HG03469 (cell line): Measurements from ENCODE around the gene MYB.
"Not testable (repeated sequence)": the region's sequence is repeated elsewhere in the genome, so short reads cannot be mapped to it uniquely, and the experiment has no call there.

Experiments
- ATAC-seq: cut with Tn5 transposase; IDR thresholded peaks from one replicate; pipeline ENCODE4 v1.9.1; 2021; ENCODE audit warnings: mild to moderate bottlenecking, moderate library complexity, moderate number of reproducible peaks; ENCODE audit not compliant: unreplicated experiment

MYB gene

DNA sequence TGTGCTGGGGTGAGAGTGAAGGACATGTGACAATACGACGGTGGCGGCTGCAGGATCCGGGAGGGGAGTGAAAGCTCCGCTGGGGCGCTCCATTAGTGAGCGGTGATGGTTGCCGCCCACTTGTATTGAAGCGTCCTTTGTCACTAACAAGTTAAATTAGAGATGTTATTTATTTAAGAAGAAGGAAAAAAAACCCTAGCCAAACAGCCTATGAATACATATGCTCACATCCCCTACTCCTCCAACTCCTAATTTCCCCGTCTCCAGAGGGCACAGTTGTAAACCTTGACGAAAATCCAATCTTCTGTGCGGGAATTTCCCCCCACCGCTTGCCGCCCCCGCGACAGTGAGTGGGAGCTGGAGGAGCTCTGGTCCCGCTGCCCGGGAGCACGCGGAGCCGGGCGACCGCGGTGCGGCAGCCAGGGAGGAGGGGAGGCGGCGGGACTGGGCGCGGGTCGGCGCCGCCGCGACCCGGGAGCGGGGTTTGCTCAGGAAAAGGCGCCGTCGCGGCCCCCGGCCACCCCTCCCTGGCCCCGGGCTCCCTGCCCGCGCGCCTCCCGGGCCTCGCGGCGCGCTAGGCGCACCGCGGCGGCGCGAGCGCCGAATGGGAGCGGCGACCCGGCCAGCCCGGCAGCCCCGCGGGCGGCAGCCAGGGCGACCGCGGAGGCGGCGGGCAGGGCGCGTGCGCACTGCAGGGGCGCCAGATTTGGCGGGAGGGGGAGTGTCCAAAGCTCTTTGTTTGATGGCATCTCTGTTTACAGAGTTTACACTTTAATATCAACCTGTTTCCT, at the start of gene MYB:
MYB (plus strand) TSS at position 767 of the 791 bp plus-strand sequence. CDS start 206 bp downstream, outside the sequence.
- ATAC-seq, result peak; percentile 22

DNA sequence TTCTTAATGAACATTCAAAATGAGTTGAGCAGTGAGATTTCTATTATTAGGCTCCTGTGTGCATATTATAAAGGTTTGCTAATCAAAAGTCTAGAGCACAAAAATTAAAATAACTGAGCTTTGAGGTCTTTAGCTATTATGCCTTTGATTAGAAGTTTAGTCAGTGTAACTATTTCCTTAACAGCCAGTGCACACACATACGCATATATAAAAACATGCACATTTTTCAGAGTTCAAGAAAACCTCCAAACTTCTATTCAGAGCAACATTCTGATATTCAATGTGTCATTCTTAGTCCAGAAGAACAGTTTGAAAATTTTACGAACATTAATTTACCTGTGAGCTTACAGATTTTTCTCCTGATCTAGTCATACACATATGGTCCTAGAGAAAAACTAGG, 48.3 kb upstream of the MYB start:
- no peak for ATAC-seq

DNA sequence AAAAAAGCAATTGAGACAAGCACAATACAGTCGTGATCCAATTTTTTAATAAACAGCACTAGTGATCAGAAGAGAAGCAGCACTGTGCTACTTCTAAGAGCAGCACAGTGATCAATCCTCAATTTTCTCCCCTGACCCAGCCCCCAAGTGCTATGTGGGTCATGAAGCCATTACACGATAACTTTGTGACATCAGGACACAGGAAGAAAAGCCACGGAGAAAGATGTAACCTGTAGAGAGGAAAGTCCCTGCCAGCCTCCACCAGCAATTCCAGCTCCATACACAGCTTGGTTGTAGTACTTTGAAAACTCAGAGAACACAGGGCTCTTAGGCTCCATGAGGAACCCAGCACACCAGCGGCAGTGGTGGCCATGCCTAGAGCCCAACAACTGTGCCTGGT, 45.3 kb upstream of the MYB start:
- no peak for ATAC-seq

DNA sequence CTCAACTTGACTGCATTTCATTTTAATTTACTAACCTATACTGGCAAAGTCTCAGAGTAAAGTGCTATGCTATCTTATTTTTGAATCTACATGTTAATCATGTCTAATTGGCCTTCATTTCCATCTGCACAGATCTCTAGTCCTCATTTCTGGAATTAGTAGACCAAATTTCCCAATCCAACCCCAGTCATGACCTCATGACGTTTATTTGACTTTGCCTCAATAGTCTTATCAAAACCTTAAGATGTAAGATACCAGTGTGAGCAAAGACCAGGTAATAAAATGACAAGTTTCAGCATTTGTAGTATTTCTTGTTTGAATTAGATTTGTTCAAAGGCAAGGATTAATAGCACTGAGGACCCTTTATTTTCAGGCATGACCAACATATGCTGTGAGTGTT, 43.3 kb upstream of the MYB start:
- ATAC-seq, result no peak

DNA sequence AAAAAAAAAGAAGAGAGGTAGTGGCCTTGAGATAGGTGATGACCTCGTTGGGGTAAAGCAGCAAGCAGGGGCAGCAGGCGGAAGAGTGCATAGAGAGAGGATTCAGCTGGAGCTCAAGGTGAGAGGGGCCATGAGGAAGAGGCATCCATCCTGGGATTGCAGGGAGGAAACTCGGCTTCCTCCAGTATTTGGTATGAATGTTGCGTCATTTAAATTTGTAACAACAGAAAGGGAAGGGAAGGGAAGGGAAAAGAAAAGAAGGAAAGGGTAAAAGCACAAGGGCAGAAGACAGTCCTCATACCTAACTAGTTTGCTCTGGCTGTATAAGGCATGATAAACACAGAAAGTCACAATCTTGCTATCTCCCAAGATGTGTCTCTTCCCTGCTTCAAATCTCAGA, 39.9 kb upstream of the MYB start:
- no peak for ATAC-seq

DNA sequence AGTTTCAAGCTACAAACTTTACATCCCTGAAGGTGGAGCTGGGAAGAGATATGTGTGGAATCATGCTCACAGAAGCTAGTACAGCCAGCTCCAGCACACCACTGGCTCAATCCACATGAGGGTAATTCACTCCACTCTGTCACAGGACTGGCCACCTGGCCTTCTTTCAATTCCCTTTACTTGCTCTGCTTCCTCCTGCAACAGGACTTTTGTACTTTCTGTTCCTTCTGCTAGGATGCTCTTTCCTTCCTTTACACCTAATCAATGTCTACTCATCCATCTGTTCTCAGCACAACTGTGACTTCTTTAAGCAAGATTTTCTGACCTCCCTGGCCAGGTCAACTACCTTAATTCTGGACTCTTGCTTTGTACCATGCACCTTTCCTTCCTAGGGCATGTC, 39.4 kb upstream of the MYB start:
- no peak for ATAC-seq

DNA sequence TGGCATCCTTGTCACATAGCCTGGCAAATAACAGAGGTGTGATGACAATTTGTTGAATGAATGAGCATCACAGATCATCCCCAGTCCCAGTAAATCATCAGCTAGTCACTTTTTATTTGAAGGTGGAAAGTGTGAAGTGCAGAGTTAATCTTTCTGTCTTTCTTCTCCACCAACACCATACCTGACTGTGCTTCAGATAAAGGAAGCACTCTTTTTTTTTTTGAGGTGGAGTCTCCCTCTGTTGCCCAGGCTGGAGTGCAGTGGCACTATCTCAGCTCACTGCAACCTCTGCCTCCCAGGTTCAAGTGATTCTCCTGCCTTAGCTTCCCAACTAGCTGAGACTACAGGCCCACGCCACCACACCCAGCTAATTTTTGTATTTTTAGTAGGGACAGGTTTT, 38.9 kb upstream of the MYB start:
- not testable (repeated sequence) for ATAC-seq

DNA sequence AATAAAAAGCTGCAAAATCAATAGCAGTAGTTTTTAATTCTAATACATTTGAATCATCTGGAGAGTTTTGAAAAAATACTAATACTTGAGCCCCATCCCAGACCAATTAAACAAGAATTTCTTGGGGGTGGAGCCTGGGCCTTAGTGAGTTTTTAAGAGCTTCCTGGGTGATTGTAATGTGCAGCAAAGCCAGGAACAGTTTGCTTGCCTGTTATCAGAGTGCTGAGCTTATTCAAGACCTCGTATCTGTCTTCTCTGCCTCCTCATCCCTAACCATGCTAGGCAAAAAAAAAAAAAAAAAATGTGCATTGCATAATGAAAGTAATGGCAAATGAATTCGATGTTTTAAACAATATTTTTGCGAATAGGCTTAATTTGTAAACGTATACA, 36.4 kb upstream of the MYB start:
- no peak for ATAC-seq

DNA sequence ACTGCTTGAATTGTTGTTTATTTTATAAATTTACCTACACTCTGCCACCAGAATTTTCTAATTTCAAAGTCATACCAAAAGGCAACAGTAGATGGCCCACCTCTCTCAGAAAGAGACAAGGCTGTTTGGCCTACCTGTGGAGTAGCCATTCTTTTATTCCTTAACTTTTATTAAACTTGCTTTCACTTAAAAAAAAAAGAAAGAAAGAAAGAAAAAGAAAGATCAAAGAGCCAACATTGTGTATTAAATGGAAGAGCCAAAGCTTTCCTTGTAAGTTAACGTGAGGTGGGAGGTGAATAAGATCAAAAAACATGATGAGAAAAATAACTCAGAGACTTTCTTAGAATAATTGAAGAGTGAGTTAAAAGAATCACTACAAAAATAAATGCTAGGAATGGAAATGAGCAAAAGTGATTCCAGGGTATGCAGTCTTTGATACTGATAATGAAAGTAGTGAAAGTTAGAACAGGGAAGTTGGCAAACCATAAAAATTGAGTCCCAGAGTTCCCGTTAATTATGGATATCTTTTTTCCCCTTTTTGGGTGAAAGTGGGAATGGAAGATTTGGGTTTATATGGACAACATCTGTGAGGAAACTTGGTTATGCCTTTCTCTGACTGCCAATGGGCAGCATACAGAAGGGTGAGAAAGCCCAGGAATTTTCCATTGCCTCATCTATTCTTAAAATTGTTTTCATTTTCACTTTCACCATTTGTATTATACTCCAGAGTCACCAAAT, 35.9 kb upstream of the MYB start:
- ATAC-seq, result no peak

DNA sequence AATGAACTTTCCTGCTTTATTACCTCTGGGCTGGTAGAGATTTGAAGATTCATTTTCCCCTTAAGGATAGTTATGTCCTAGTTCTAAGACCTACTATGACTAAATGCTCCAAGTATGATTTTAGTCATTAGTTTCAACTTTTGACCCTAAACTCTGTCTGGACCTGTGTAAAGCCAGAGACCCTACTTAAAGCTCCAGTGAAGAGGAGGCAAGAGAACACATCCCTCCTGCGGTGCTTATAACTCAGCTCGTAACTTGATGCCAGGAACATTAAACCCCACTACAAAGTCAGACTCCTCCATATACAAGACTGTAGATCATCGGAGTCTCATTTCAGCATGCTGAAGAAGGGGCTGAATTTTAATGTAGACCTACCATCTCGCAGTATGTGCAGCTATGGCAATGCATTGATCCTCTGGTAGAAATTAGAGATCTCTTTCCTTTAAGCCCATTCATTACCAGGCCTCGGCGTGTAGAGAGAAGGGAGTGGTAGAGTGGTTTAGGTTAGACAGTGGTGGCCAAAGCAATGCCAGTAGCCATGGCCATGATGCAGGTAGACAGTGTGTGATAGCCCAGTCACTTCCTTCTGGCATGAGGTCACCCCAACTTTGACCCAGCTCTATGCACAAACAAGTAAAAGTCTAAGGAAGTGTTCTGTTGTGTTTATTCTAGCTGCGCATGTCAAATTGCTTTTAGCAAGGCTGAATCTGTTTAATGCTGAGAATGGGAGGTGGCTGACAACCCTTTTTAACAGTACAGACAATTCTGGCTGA, 34.8 kb upstream of the MYB start:
- no peak for ATAC-seq

DNA sequence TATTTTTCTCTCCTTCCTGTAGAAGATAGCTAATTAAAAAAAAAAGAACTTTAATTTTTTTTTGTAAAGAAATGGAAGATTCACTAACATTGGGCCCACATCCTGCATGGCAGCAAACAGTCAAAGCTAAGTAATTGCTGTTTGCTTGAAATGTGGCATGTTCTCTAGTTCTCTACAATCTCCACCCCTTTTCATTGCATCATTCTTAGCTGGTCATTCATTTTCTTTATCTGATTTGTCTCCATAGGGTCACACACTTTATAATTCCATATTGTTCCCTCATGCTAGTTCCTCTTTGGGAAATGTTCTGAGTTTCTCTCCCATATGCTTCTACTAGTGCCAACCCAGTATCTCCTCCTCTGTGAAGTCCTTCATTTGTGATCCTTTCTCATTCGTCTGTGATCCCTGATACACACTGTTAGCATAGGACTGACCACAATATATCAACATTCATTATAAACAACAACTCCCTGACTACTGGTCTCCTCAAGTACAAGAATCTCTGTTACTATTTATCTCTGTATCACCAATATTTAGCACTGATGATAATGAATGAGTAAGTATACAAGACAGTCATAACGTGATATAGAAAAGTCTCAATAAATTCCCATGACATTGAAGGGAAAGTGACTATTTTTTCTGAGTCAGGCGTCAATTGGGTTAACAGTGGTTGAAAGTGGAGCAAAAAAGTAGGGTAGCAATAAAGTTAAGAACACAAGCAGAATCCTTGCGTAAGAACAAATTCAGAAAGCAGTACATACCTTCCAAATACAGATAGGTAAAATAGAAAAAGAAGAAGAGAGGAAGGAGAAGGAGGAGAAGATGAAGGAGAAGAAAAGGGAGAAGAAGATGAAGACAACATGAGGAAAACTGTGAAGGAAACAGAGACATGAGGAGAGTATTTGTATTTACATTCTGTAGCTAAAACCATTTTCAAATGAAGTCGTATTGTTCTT, 33.2 kb upstream of the MYB start:
- no peak for ATAC-seq

DNA sequence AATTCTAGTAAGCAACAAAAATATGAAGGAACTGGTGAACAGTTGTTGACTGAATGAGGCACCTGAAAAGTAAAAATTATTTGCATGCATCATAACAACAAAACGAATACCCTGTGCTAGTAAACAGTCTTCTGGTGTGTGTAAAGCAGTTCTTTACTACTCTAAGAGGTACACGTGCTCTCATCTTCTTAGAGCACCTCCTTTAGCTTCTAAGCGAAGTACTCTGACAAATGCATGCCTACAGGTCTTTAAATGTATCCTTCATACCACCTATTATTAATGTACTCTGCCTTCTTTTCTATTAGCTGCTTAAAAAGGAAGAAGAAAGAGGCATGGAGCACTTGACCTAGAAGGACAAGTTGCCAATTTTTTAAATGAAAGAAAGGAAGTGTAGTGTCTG, 32.2 kb upstream of the MYB start:
- ATAC-seq, result no peak

DNA sequence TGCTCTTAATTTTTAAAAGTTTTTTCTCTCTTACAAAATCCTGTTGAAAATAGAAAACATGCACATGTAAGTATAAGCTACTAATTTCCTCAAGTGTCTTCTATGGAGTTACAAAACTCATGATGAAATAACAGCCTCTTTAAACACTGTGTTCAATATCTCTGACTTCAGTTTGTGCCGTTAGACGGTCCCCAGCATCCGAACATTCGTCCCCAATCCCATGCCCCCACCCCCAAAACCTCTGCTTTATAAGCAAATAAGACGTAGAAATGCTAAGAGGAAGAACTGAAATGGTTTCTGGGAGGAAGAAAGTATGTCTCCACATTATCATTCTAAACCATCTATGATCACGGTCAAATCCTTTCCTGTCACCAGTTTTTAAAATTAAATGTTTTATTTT, 31.7 kb upstream of the MYB start:
- no peak for ATAC-seq

DNA sequence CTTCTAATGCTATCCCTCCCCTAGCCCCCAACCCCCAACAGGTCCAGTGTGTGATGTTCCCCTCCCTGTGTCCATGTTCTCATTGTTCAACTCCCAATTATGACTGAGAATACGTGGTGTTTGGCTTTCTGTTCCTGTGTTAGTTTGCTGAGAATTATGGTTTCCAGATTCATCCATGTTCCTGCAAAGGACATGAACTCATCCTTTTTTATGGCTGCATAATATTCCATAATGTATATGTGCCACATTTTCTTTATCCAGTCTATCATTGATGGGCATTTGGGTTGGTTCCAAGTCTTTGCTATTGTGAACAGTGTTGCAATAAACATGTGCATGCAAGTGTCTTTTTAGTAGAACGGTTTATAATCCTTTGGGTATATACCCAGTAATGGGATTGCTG, 30.6 kb upstream of the MYB start:
- not testable (repeated sequence) for ATAC-seq

DNA sequence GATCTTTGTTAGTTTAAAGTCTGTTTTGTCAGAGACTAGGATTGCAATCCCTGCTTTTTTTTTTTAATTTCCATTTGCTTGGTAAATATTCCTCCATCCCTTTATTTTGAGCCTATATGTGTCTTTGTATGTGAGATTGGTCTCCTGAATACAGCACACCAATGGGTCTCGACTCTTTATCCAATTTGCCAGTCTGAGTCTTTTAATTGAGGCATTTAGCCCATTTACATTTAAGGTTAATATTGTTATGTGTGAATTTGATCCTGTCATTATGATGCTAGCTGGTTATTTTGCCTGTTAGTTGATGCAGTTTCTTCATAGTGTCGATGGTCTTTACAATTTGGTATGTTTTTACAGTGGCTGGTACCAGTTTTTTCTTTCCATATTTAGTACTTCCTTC, 27.0 kb upstream of the MYB start:
- ATAC-seq, result not testable (repeated sequence)

DNA sequence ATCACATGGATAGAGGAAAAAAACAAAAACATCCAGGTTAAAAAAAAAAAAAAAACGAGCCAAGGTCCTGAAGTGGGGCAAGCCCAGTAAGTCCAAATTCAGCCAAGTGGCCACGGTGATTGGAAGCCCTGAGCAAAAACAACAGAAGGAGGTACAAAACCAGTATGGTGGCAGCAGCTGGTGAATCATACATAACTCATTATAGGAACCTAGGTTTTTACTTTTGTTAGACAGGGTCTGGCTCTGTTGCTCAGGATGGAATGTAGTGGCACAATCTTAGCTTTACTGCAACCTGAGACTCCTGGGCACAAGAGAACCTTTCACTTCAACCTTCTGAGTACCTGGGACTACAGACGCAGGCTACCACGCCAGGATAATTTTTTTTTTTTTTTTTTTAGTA, 22.7 kb upstream of the MYB start:
- ATAC-seq, result no peak

DNA sequence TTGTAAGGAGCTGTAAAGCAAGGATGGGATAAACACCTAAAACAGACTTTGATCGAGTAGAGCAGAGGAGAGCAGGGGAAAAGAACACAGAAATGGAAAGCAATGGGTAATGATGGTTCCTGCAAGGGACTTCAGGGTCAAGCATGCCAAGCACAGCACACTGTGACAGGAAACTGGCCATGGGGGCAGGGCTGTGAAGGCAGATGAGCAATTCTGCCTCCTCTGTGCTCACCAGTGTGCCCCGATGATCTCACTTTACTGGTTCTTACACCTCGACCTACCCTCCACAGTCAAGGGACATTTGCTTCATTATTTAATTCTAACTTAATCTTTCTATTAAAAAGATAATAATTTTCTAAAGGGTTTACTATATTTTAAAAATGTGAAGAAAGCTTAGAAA, 21.6 kb upstream of the MYB start:
- ATAC-seq, result no peak

DNA sequence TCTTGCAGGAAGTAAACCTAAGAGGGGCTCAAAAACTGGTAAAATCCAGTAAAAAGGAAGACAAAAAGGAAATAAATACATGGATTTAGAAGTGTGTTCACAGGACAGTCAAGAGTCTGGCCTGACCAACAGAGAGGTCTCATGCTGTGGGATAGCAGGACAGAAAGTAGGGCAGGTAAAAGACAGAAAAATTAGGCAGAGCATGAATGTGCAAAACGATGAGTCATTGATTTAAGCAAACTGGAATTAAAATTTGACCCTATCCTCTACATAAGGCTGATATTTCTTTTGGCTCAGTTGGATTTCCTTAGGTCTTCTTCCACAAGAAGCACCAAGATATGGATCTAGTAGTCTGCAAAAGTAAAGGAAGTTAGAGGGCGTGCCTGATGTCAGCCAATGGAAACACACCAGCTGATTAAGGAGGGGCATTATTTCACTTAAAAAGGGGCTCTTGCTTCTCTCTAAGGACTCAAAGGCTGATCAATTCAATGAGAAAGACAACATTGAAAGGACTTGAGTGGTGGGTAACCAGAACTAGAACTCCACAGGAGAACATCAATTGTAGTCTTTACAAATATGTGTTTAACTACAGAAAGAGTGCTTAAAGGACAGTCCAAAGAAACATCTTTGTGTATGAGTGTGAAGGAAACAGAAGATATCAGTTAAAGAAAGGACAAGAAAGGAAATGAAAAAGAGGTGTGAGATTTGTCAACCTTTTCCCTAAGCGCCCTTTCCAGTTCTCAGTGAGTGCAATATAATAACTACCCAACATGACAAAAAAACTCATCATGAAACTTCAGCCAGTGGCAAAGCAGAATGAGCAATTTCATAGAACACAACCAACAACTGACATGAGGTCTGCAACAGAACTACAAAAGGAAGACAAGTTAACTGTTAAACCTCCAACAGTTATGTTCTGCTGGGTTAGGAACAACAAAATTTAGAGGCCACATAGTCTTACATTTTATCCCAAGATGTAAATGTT, 19.4 kb upstream of the MYB start:
- ATAC-seq, result no peak

DNA sequence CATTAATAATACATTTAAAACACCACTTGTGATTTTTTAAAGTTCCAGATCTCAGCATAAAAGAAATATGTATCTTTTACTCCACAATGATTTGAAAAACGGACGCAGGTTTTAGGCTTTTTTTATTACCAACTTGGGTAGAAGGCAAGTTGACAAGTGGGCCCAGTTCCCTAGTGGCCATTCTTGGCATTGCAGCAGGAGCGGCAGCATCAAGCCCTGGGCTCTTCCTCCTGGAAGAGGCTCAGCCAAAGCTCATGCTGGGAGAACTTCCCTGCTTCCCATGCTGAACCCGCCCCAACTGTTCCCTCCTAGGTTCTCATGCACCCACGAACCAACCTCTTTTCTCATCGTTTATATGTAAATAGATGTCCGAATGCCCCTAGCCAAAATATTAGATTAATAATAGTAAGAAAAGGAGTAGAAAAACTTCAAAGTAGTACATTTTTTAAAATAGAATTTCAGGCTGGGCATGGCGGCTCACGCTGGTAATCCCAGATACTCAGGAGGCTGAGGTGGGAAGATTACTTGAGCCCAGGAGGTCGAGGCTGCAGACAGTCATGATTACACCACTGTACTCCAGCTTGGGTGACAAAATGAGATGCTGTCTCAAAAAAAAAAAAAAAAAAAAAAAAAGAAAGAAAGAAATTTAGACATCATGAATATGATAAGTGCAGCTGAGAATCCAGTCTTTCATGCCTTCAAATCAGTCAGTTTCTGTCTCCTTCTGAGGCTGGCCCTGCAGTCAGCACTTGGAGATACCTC, 18.2 kb upstream of the MYB start:
- no peak for ATAC-seq
